Spleen (tissue), 11 donors: ENCODE measurements around the gene USH2A. TPM values are rescaled to one million over a fixed set of nuclear protein-coding genes. Genes with fewer than 3 reads are reported as not detected.

ENCODE experiments used
- DNase-seq: peaks from one replicate; pipeline ENCODE4 v3.0.0-alpha.2; 2020
- H3K27ac ChIP-seq, 8 donors: fragments of 200-600 bp; sonication (generic) in 7 of 8; 1 replicate in 4 of 8; 2 replicates in 4 of 8; pipeline versions ENCODE4 v1.5.0 to v1.8.0; 2016 to 2021; ENCODE audit warnings: inconsistent platforms in 4 of 8, mild to moderate bottlenecking in 4 of 8, moderate library complexity in 1 of 8
- H3K27me3 ChIP-seq, 7 donors: fragments of 200-600 bp; sonication (generic) in 6 of 7; replicated peaks in 1 of 7; 1 replicate in 4 of 7; 2 replicates in 3 of 7; pipeline versions ENCODE4 v1.5.0 to v1.8.0; 2016 to 2021; ENCODE audit warnings: inconsistent platforms in 3 of 7, mild to moderate bottlenecking in 1 of 7
- H3K36me3 ChIP-seq, 6 donors: fragments of 200-600 bp; sonication (generic) in 5 of 6; 1 replicate in 4 of 6; 2 replicates in 2 of 6; pipeline versions ENCODE4 v1.5.0 to v1.8.0; 2016 to 2021; ENCODE audit warnings: inconsistent platforms in 2 of 6
- H3K4me1 ChIP-seq, 6 donors: fragments of 200-600 bp; sonication (generic) in 5 of 6; 1 replicate in 3 of 6; 2 replicates in 3 of 6; pipeline versions ENCODE4 v1.5.0 to v1.8.0; 2016 to 2021; ENCODE audit warnings: inconsistent platforms in 3 of 6
- H3K4me3 ChIP-seq, 8 donors: fragments of 200-600 bp; sonication (generic) in 7 of 8; 1 replicate in 4 of 8; 2 replicates in 4 of 8; pipeline versions ENCODE4 v1.5.0 to v1.8.0; 2016 to 2021; ENCODE audit warnings: inconsistent platforms in 4 of 8, mild to moderate bottlenecking in 4 of 8, moderate library complexity in 2 of 8
- H3K9me3 ChIP-seq, 8 donors: fragments of 200-600 bp; sonication (generic) in 7 of 8; 1 replicate in 4 of 8; 2 replicates in 4 of 8; pipeline versions ENCODE4 v1.5.0 to v1.8.0; 2016 to 2021; ENCODE audit warnings: inconsistent platforms in 4 of 8
- CTCF ChIP-seq, 11 experiments: fragments of 200-600 bp in 7 of 11; fragments of 450-650 bp in 4 of 11; sonication (generic) in 4 of 11; IDR thresholded peaks in 8 of 11; conservative IDR thresholded peaks in 3 of 11; 1 replicate in 7 of 11; 2 replicates in 4 of 11; pipeline versions ENCODE4 v1.4.0 to v1.8.0; 2016 to 2021; ENCODE audit warnings: antibody characterized with exemption in 11 of 11, inconsistent platforms in 4 of 11, mild to moderate bottlenecking in 1 of 11
- POLR2A ChIP-seq, 3 donors: fragments of 450-650 bp; IDR thresholded peaks; one replicate each; pipeline ENCODE4 v1.5.1; 2017; ENCODE audit warnings: antibody characterized with exemption in 3 of 3, mild to moderate bottlenecking in 1 of 3
- POLR2AphosphoS5 ChIP-seq, 3 donors: sonication (generic); formaldehyde crosslinking; IDR thresholded peaks; one replicate each; pipeline ENCODE4 v1.5.1; 2017; ENCODE audit warnings: antibody characterized with exemption in 3 of 3
- WGBS, 5 donors: extraction: QIAGEN DNeasy Blood & Tissue Kit in 3 of 5; methylation state at CpG; one replicate each; pipeline versions ENCODE4 v1.1.5 to v1.1.7; 2013 to 2018; 5-methylcytosine and 5-hydroxymethylcytosine counted together
- intact Hi-C: fragments of 100-400 bp; cut with DNase I; formaldehyde crosslinking; loops from one replicate; pipeline ENCODE4 v1.15.0; 2023; ENCODE audit warnings: low total_unique reads
- polyA plus RNA-seq, 3 donors: library from polyadenylated mRNA; stranded (reverse); fragments of 200-250 nt; gene quantifications; one replicate each; pipeline ENCODE4 v1.2.1, GENCODE V29; 2013
- total RNA-seq, 7 donors: library from RNA; depleted of rRNA in 3 of 7; stranded (reverse); fragments of >200 nt in 3 of 7; fragmentation: NEBNext Ultra II Directional in 4 of 7; extraction: Animal tissue kit (Norgen Biotek cat#: 25700) in 4 of 7; gene quantifications; one replicate each; pipeline versions ENCODE4 v1.1.0 to v1.2.1, GENCODE V29; 2016 to 2021
- donor health status: healthy with polysubstance abuse.
- donor health status: DM: no; HTN: no; CAD: no; lungs with moderate emphysema.
- donor health status: DM: no; HTN: no; CAD: no.
- donor health status: Bipolar disorder and iron deficiency.
- donor health status: healthy.
- donor health status: DM: no; HTN: no; CAD: no.
- donor health status: DM: yes; HTN: yes; CAD: no.

The USH2A gene
- total and polyA plus RNA-seq, 10 donors, result under 0.01 TPM; not detected in 9

DNA sequence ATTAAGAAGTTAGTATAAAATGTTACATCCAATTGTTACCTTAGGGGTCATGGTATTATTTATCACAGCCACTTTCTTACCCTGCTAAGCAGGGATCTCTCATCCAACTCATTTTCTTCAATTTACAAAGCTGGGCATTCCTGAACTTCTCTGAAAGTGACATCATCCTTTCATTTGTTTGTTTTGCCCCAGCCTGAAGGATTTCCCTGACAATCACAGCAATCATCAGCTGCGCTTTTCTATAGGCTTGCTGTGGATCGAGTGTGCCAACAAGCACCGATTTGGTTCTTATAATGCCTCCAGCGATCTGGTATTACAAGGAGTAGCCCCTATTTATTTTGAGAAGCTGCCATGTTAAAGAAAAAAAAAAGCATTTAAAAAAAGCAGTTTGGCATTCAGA, 240.2 kb downstream of the USH2A start:
- Histone ChIP-seq H3K27ac (no peak overlapping the region), H3K36me3 (no peaks in the 10 kb centered on the region), H3K4me3 (no peak overlapping the region), H3K27me3 (no peaks in the 10 kb centered on the region), H3K9me3 (no peaks in the 10 kb centered on the region), H3K4me1 (no peaks in the 10 kb centered on the region)
- TF ChIP-seq POLR2AphosphoS5 (IDR thresholded peaks at IDR 0.05) (no peak), POLR2A (IDR thresholded peaks at IDR 0.05) (no peak), CTCF (IDR thresholded peaks at IDR 0.05 in 8 of 11, conservative IDR thresholded peaks at IDR 0.05 in 3 of 11) (no peak)
- WGBS, 5 donors, result 22 to 30% (median 23%) methylated on average over 4 of the region's 4 CpGs
- intact Hi-C loops, result no loop called here
- DNase-seq, result no peak

- H3K9me3 ChIP-seq, result no peaks in the 10 kb centered on the region
- H3K27ac ChIP-seq, result no peak overlapping the region
- no peak for TF ChIP-seq CTCF (IDR thresholded peaks at IDR 0.05 in 8 of 11, conservative IDR thresholded peaks at IDR 0.05 in 3 of 11)
- TF ChIP-seq POLR2AphosphoS5 (IDR thresholded peaks at IDR 0.05), result no peak
- no peak for TF ChIP-seq POLR2A (IDR thresholded peaks at IDR 0.05)
- H3K36me3 ChIP-seq, result no peaks in the 10 kb centered on the region
- no peaks in the 10 kb centered on the region for H3K4me1 ChIP-seq
- 75 to 81% (median 77%) methylated on average over 3 of the region's 3 CpGs for WGBS, 5 donors
- H3K4me3 ChIP-seq, result no peak overlapping the region
- DNase-seq, result no peak
- intact Hi-C loops, result no loop called here
- H3K27me3 ChIP-seq, result no peaks in the 10 kb centered on the region
Measured at GRCh38 chr1:216181590-216181989, 241.7 kb downstream of the USH2A start.

GRCh38 chr1:216178281-216178680, 245.0 kb downstream of the USH2A start:
- no peaks in the 10 kb centered on the region for H3K36me3 ChIP-seq
- no peak overlapping the region for H3K4me3 ChIP-seq
- peaks cover 0 to 2% (median 0%) of the 10 kb centered on the region in 7 donors for H3K27me3 ChIP-seq
- no peak overlapping the region for H3K27ac ChIP-seq
- H3K4me1 ChIP-seq, result no peaks in the 10 kb centered on the region
- DNase-seq, result no peak
- intact Hi-C loops, result no loop called here
- TF ChIP-seq POLR2AphosphoS5 (IDR thresholded peaks at IDR 0.05), result no peak
- no peak for TF ChIP-seq POLR2A (IDR thresholded peaks at IDR 0.05)
- no peak for TF ChIP-seq CTCF (IDR thresholded peaks at IDR 0.05 in 8 of 11, conservative IDR thresholded peaks at IDR 0.05 in 3 of 11)
- H3K9me3 ChIP-seq, result no peaks in the 10 kb centered on the region

DNA sequence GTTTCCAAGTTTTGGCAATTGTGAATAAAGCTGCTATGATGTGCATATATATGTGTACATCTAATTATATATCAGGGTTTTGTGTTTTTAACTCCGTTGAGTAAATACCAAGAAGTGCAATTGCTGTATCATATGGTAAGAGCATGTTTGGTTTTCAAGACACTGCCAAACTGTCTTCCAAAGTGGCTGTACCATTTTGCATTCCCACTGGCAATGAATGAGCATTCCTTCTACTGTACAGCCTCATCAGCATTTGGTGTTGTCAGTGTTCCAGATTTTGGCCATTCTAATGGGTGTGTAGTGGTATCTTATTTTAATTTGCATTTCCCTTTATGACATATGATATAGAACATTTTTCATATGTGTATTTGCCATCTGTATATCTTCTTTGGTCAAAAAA, 246.3 kb downstream of the USH2A start:
- no peak for TF ChIP-seq CTCF (IDR thresholded peaks at IDR 0.05 in 8 of 11, conservative IDR thresholded peaks at IDR 0.05 in 3 of 11)
- no peak for TF ChIP-seq POLR2AphosphoS5 (IDR thresholded peaks at IDR 0.05)
- TF ChIP-seq POLR2A (IDR thresholded peaks at IDR 0.05), result no peak
- Histone ChIP-seq H3K27me3 (peaks cover 0 to 2% (median 0%) of the 10 kb centered on the region in 7 donors), H3K27ac (no peak overlapping the region), H3K4me1 (no peaks in the 10 kb centered on the region), H3K36me3 (no peaks in the 10 kb centered on the region), H3K4me3 (no peak overlapping the region), H3K9me3 (no peaks in the 10 kb centered on the region)
- WGBS, 5 donors, result 75 to 84% (median 79%) methylated on average over 1 of the region's 1 CpG
- intact Hi-C loops, result no loop called here
- DNase-seq, result no peak
